Amniotic epithelial cell (primary cell): ENCODE measurements around the gene ARHGEF1.
"Not testable (repeated sequence)": the region's sequence is repeated elsewhere in the genome, so short reads cannot be mapped to it uniquely, and the experiment has no call there.

Source experiments
- DNase-seq: peaks from one replicate; pipeline ENCODE4 v3.0.0-alpha.2; 2010; ENCODE audit warnings: low read depth

ARHGEF1 gene

DNA sequence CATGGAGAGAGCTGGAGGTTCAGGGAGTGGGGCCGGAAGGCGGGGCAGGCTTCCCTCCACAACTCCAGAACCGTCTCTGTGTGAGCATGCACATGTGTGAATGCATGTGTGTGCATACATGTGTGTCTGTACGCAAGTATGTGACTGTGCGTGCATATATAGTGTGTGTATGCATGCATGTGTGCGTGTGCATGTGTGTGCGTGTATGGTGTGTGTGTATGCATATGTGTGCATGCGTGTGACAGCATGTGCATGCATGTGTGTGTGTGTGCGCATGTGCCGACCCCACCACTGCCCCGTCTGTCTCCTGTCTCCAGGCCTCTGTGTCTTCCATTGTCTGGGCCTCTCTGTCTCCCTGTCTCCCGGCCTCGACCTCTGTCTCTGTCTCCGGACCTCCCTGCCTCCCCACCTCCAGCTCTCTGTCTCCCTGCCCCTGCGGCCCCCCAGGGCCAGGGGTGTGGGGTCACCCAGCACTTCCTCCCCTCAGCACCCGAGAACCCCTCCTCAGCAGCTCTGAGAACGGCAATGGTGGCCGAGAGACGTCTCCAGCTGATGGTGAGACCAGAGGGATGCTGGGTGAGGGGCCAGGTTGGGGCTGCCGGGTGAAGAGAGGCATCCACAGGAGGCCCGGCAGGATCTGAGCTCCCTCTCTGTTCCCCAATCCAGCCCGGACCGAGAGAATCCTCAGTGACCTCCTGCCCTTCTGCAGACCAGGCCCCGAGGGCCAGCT lies 22.5 kb downstream of the ARHGEF1 start:
- no peak for DNase-seq

DNA sequence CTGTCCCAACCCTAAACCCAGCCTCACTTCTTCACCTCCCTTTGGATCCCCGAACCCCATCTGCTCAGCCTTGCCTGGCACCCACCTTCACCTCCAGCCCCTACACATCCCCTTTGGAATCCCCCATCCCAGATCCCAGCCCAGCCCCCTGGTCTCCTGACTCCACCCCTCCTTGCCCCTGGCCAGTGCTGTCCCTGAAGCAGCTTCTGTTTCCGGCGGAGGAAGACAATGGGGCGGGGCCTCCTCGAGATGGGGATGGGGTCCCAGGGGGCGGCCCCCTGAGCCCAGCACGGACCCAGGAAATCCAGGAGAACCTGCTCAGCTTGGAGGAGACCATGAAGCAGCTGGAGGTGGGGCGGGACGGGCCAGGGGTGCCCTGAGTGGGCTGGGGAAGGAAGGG lies 23.3 kb downstream of the ARHGEF1 start:
- DNase-seq, result no peak

DNA sequence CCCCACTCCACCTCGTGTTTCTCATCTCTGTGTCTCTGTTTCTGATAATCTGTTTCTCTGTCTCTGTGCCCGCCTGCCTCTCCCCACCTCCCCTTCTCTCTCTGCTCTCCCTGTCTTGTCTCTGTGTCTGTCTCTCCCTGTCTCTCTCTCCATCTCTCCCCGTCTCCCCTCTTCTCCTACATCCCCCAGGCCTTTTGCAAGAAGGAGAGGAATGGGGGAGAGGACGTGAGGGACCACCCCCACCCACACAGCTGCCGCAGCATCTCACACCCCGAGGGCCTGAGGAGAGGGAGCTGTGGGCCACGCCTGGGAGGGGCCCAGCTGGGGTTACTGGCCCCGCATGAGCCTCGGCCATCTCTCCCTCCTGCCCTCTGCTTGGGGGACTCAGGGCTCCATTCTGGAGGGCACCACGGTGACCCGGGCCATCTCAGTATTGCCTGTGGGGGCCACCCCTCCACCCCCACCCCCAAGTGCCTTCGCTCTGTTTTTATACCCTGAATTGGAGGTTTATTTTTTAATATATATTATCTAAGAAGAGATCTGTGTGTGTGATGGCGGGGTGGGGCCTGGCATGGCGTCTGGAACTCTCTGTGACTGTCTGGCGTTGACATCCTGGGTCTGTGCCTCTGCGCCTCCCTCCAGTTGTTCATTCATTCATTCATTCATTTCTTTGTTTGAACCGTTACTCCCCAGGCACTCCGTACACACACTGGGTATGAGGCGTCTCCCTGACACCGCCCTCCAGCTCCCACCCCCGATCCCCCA lies 24.1 kb downstream of the ARHGEF1 start:
- no peak for DNase-seq

DNA sequence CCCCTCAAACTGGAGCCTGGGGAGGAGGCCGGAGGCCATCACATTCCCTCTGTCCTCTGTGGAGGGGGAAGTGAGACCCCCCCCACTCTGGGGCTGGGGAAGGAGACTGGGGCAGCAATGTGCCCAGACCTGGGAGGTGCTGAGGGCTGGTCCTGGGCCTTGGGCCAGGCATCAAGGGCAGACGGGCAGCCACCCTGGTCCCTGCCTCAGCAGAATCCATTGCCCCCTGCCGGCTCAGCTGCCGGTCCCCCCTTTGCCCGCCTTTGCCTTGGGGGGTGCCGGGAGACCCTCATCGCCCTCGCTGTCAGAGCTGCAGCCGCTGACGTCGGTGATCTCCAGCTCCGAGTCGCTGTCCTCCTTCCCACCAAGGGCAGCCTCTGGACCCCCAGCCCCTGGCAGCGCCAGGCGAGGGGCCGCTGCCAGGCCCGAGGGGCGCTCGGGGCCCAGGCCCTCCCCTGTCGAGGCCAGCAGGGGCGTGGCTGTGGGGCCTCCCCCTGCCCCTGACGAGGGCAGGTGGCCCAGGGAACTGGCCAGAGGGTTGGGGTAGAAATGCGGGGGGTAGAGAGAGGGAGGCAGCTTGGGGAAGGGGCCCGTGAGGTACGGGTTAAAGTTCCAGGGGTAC lies 25.1 kb downstream of the ARHGEF1 start:
- DNase-seq, result no peak

DNA sequence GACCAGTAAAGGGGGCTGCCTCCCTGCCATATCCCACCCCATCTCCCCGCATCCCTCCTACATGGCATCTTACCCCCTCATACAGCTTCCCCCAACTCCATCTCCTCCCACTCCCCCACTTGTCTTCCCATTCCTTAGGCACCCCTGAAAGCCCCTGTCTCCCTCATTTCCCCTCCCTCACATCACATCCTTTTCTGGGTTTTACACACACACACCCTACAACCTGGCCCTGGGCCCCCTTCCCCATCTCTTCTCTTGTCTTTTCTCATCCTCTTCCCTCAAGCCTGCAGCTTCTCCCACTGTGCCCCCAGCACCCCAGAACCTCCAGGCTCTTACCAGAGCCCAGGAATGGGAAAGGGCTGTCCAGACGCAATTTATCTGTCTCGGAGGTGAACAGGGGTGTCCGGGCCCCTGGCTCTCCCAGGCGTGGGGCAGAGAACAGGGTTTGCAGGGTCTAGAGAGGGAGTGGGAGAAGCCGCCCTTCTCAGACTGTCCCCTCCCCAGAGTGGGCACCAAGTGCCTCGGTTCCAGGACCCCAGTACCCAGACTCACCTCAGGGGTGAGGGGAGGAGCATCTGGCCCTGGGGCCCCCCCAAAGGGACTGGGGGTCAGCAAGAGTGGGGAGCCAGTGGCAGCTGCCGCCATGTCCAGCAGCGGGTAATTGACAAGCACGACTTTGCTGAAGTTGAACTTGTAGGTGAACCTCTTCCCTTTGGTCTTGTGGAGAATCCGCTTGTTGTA lies 25.9 kb downstream of the ARHGEF1 start:
- DNase-seq, result no peak

DNA sequence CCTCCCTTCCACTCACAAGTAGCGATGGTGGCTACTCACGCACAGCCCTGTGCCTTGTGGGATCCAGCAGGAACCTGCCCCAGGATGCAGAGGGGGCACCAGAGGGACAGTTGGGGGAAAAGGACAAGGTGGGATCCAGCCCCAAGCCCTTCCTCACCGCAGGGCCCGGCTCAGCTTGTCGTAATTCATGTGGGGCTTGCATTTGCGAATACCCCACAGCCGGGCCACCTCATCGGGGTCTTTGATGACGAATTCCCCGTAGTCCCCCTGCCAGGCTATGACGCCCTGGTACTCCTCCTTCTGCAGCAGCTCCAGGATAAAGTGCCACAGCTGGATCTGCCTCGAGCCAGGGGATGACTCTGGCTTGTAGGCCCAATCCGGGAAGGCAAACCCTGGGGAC lies 26.7 kb downstream of the ARHGEF1 start:
- no peak for DNase-seq

DNA sequence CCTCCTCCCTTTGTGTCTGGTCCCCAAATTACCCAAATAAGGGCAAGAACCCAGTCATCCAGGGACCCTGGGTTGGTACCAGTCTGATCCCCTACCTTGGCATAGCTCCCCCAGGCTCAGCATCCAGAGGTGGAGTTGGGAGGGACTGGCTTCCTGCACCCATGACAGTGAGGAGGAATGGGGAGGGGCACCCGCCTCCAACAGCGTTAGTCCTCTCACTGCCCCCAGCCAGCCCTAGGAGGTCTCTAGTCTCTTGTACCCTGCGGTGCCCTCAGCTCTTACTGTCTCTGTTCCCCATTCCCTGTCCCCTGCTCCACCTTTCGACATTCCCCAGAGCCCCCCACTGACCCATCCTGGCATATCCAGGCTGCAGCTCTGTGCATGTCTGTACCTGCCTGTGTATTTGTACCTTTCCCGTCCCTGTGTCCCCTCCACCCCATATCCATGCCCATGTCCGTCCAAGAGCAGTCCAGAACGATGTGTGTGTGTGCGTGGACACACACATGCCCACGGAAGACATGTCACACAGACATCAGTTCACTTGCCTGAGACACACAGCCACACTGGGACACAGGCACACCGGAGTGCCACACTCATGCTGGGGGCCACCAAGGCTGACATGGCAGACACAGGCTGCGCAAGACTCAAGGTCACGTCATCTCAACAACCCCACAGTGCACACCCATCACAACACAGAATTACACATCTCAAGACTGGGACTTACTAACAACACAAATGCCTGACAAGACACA lies 27.4 kb downstream of the ARHGEF1 start:
- no peak for DNase-seq

DNA sequence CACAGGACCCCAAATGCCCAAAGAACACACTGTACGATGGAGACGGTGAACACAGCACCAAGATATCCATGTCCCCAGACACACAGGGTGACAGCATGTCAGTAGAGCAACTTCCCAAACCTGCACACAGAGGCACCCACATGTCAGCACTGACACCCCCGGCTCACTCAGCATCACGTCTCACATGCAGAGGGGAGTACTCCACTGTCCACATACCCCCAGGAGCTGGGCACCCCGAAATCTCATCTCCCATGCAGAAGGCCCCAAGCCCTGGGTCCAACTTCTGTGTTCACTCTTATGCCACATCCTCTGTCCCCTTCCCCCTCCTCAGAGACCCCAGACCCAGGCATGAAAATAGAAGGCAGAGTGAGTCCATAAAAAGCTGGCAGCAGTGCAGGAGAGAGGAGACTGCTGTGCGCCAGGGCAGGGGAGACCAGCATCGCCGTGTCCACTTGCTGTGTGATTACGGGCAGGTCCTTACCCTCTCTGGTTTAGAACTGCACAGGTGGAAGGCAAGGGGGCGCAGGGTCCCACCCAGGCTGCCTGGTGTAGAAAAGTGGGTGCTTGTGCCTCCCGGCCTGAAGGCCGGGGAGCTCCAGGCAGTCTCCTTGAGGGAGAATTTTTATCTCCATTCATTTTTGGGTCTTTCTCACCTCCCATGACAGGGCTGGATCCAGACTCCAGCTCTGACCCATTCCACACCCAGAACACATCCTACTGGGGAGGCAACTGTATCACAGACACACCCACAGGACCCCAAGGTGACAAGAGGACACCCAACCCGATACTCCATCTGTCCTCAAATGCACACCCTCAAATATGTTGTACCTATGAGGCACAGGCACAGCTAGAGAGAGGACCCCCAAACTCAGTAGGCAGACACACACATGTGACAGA lies 28.3 kb downstream of the ARHGEF1 start:
- DNase-seq, result no peak

DNA sequence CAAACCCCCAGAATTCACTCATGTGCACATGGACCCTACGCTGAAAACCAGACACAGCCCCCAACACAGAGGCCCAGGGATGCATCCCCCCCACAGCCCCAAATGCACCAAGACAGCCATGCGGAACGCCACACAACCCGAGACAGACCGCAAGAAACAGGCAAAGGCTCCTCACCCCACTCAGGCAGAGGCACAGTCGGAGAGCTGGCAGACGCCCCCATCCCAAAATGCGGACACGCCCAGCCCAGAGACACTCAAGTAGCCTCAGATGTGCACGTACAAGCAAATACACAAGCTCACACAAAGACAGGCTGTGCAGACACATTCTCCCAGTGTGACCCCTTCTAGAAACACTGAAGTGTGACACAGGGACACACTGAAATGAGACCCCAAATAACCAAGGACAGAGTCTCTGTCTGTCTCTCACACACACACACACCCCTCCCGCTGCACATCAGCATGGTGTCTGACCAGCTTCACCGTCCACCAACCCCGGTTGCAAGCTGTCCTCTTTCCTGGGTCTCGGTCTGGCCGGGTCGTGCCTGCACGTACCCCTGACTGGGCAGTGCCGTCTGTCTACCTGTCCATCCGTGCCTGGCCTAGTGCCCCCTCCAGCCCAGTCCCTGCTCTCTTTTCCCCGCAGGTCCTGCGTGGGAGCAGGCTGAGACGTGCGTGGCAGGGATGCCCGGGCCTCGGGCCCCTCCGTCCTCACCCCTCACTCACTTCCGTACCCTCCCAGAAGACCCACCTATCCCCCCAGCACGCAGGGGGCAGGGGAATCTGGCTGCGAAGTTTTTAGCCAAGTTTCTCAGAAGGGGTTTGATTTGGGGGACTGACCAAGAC lies 29.1 kb downstream of the ARHGEF1 start:
- DNase-seq, result no peak

DNA sequence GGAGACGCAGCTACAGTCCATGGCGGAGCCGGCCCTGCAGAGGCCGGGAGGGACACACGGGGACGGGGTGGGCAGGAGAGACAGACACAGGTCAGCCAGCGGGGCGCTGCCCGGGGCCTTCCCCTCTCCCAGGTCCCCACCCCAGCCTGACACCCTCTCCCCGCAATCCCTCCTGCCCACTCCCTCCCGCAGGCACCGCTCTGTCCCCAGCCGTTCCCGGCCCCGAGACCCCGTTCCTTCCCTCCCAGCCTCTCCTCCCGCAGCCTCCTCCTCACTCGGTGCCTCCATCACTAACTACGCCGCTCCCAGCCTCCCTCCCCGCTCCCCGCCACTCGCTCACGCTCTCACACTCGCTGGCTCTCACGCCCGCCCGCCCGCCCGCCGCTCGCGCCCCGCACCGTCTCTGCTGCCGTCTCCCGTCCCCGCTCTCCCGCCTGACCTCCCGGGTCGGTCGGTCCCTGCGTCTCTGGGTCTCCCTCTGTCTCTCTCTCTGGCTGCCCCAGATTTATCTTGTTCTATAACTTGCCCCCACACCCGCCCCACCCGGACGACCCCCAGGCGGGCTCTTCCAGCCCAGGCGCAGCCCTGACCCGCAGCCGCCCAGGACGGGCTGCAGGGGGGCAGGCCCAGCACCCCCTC lies 30.0 kb downstream of the ARHGEF1 start:
- no peak for DNase-seq

DNA sequence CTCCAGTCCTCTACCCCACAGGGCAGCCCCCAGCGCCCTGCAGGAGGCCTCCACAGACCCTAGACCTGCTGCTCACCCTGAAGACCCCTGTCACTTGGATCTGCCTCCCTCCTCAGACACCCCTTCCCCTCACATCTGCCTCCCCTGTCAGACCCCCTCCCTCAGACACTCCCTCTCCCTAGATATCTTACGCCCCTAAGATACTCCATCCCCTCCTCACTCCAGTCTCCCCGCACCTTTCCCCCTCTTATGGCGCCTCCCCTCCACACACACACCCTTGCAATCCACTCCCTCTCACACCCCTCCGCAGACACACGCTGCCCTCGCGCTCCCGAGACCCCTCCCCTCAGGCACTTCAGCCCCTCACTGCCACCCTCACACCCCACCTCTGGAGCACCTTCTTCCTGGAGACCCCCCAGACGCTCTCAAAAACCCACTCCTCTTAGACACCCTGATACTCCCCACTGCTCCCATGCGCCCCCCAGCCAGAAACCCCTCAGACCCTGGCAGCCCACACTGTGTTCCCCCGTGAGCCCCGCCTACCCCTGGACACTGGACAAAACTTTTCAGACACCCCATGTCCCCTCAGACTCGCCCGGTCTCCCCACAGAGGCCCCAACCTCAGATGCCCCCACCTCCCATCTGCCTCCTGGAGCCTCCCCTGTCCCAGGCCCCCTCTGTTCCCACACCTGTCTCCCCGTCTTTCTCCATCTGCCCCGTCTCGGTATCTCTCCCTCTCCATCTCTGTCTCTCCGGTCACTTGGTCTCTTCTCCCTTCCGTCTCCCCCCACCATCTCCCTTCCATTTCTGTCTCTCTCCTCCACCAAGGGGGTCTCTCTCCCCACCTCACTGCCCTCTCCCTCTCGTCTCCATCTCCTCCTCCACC lies 30.8 kb downstream of the ARHGEF1 start:
- no peak for DNase-seq

DNA sequence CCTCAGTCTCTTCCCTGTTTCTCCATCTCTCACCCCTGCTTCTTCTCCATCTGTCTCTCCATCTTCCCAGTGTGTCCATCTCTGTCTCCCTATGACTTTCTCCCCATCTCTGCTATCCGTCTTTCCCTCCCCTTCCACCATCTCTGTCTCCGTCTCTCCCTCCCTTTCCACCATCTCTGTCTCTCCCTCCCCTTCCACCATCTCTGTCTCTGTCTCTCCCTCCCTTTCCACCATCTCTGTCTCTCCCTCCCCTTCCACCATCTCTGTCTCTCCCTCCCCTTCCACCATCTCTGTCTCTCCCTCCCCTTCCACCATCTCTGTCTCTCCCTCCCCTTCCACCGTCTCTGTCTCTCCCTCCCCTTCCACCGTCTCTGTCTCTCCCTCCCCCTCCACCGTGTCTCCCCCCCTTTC lies 31.4 kb downstream of the ARHGEF1 start:
- DNase-seq, result not testable (repeated sequence)

DNA sequence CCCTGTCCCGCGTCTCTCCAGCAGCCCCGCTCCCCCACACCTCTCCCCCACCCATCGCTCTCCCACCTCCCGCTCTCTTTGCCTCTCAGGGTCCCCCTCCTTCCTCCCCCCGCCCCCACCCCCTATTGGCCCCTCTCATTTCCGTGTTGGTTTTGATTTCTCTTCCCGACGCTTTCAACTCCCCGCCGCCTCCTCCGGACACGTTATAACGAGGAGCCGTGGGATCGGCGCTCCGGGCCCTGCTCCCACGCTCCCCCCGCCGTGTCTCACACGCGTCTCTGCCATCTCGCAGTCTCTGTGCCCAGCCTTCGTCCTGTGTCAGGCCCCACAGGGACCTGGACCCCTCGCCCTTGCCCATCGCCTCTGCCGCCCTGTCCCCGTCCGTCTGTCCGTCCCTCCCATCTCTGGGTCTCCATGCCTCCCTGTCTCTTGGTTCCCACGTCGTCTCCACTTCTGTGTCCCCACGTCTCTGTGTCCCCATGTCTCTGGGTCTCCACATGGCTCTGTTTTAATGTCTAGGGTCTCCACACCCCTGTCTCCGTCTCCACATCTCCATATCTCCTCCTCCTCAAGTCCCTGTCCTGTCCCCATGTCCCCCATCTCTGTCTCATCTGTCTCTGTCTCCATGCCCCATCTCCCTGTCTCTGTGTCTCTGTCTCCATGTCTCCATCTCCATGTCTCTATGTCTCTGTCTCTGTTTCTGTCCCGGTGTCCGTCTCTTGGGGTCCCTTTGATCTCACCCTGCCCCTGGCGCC lies 32.2 kb downstream of the ARHGEF1 start:
- no peak for DNase-seq

DNA sequence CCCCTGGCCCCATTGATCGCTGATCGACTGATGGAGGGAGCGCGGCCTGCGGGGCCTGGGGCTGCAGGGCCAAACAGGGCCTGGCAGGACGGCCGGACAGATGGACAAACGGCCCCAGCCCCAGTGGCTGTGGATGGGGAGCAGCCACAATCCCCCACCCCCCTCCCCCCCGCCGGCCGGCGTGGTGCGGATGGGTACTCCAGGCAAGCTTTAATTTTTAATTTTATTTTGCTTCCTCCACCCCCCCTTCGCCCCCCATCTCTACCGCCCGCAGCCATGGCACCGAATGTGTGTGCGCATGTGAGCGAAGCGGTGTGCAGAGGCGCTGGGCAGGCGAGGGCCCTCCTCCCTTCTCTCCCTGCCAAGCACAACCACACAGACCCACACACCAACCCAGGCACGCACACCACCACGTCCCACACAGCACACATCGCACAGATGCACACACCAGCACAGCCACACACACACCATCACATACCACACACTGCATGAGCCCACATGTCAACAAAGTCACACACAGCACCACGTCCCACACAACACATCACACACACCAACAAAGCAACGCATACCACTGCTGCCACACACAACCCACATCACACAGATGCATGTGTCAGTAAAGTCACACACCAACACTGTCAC lies 32.9 kb downstream of the ARHGEF1 start:
- DNase-seq, result no peak

DNA sequence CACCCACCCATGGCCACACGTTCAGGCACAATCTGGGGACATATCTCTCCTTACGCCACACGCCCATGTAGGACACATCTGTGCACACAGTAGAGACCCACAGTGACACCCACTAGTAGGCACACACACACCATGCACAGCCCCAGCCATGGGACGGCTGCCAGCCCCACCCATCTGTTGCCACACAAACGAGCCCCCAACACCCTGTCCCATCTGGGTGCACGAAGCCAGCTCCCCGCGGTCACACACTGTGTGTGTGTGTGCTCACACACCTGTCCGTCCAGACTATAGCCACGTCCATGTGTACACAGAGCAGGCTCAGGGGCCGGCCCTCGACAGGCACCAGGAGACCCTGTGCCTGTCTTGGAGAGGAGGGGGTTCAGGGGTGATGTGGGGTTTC lies 34.7 kb downstream of the ARHGEF1 start:
- no peak for DNase-seq

DNA sequence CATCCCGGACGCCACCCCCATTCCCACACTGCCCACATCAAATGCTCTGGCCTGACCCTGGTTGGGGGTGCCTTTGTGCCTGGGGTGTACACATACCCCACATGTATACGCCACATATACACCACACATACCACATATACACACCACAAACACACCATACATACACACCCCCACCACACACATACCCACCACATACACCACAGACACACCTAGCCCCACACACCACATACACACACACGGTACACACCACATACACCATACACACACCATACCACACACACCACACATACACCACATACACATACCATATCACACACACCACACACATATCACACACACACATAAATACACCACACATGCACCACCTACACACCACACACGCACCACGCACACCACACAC lies 35.1 kb downstream of the ARHGEF1 start:
- DNase-seq, result no peak

DNA sequence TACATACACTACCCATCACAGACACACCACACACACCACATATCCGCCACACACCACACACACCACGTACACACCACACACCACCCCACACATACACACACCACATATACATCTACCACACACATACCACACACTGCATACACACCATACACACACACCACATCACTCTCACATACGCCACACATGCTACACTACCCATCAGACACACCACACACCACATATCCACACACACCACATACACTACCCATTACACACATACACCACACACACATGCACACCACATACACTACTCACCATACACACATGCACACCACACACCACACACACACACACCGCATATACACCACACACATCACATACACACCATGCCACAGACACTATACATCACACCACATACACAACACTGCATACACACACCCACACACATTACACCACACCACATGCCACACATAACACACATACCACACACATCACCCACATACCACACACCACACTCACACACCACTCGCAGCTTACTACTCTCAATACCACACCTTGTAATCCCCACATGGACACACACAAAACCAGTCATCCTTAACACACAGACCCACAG lies 35.8 kb downstream of the ARHGEF1 start:
- peak; percentile 55 for DNase-seq
